ENCODE data around the gene HIVEP3. TPM values are rescaled to one million over a fixed set of nuclear protein-coding genes. Genes with fewer than 3 reads are reported as not detected.

Gene HIVEP3
- total and polyA plus RNA-seq, 2 of the 13 experiments (the other 11 are each of a cell fraction or from before 2014, with no cell fraction given): 0.05 TPM; not detected in 1

GRCh38 chr1:41734201-41734970 lies 184.3 kb downstream of the HIVEP3 start:
- ChIA-PET POLR2A (no interaction called here), CTCF (ENCODE audit: low intra/inter-chr PET ratio, low total read pairs) (no interaction called here)
- in situ Hi-C loops (cut with HindIII; ENCODE audit: extremely low pct_ligation_motif_present, low pct_unique_long_range_greater_than_20kb) (no loop called here), intact Hi-C loops (cut with micrococcal nuclease; ENCODE audit: unreplicated experiment) (no loop called here)
- Histone ChIP-seq H3K4me2 (ENCODE audit: low read depth, low read length) (no peak overlapping the region), H3K79me2 (ENCODE audit: insufficient read depth, low read length) (no peaks in the 10 kb centered on the region), H3K9me3 (ENCODE audit: low read length) (no peaks in the 10 kb centered on the region), H3K4me1 (ENCODE audit: insufficient read depth, low read length) (no peaks in the 10 kb centered on the region), H2AFZ (ENCODE audit: low read length) (no peak overlapping the region), H3K9ac (ENCODE audit: insufficient read depth, low read depth, low read length) (no peak overlapping the region), H3K27ac (ENCODE audit: extremely low read length, insufficient read depth, low read length) (no peak overlapping the region), H3K36me3 (replicated peaks in 1 of 2; ENCODE audit: control insufficient read depth in 1 of 2, insufficient read depth in 2 of 2, low read length in 2 of 2) (no peaks in the 10 kb centered on the region), H4K20me1 (ENCODE audit: insufficient read depth, low read length) (no peaks in the 10 kb centered on the region), H3K4me3 (replicated peaks in 1 of 3; ENCODE audit: insufficient read depth in 1 of 3, low read depth in 2 of 3, low read length in 3 of 3) (no peak overlapping the region), H3K27me3 (ENCODE audit: control insufficient read depth in 1 of 2, insufficient read depth in 2 of 2, low read length in 2 of 2) (peaks cover 0 to 9% of the 10 kb centered on the region in 2 experiments; a peak in 2 of 5 replicates)
- no peak for ATAC-seq
- TF ChIP-seq REPIN1 (CRISPR knock-in tag; IDR thresholded peaks at IDR 0.05; ENCODE audit: borderline replicate concordance, low read depth) (no peak), ZFX (CRISPR knock-in tag; IDR thresholded peaks at IDR 0.05; ENCODE audit: low read depth) (no peak), ZNF124 (CRISPR knock-in tag; IDR thresholded peaks at IDR 0.05) (no peak), ZNF781 (CRISPR knock-in tag; IDR thresholded peaks at IDR 0.05; ENCODE audit: borderline replicate concordance, not compliant biosample characterization) (no peak), ZBTB25 (CRISPR knock-in tag; IDR thresholded peaks at IDR 0.05) (no peak), PHF21A (CRISPR knock-in tag; IDR thresholded peaks at IDR 0.05) (no peak), ZNF543 (CRISPR knock-in tag; IDR thresholded peaks at IDR 0.05) (no peak), ZNF710 (CRISPR knock-in tag; IDR thresholded peaks at IDR 0.05; ENCODE audit: borderline replicate concordance) (no peak), ZSCAN29 (CRISPR knock-in tag; conservative IDR thresholded peaks at IDR 0.05) (no peak), FOXM1 (CRISPR knock-in tag; IDR thresholded peaks at IDR 0.05) (no peak), ZBTB21 (CRISPR knock-in tag; IDR thresholded peaks at IDR 0.05) (no peak), LCORL (IDR thresholded peaks at IDR 0.05) (no peak), LCORL (CRISPR knock-in tag; IDR thresholded peaks at IDR 0.05) (no peak), MYPOP (CRISPR knock-in tag; IDR thresholded peaks at IDR 0.05) (no peak), ZNF326 (CRISPR knock-in tag; IDR thresholded peaks at IDR 0.05; ENCODE audit: borderline replicate concordance) (no peak), ETV6 (CRISPR knock-in tag; conservative IDR thresholded peaks at IDR 0.05) (no peak), CHD4 (IDR thresholded peaks at IDR 0.05; ENCODE audit: borderline replicate concordance, low read length) (no peak)
- WGBS (ENCODE audit: low lambda C conversion rate): 32% methylated on average over 7 of the region's 11 CpGs
- FAIRE-seq: no peak
- BruUV-seq (replicated peaks): no TSS peak
- no peak for DNase-seq (ENCODE audit: low spot score)

All from HepG2 (cell line).